Measurements from ENCODE around the gene NUAK1.

DNA sequence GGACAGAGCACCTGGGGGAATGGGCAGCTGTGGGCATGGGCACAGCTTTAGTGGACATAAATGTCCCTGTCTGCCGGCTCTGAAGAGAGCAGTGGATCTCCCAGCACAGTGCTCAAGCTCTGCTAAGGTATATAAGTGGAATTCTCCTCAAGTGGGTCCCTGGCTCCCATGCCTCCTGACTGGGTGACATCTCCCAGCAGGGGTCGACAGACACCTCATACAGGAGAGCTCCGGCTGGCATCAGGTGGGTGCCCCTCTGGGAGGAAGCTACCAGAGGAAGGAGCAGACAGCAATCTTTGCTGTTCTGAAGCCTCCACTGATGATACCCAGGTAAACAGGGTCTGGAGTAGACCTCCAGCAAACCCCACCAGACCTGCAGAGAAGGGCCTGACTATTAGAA, 25.0 kb upstream of the NUAK1 start:
- no peak for TF ChIP-seq CTCF (IDR thresholded peaks at IDR 0.05; ENCODE audit: insufficient read depth, low read length, poor library complexity, severe bottlenecking)
- no peak for TF ChIP-seq EZH2phosphoT487 (conservative IDR thresholded peaks at IDR 0.05; ENCODE audit: low read length)

Measured in SU-DHL-6 (cell line).